ENCODE measurements around the gene DGKI. TPM values are rescaled to one million over a fixed set of nuclear protein-coding genes. Genes with fewer than 3 reads are reported as not detected.

The DGKI gene
- total and polyA plus RNA-seq, 4 donors: 0.03 to 1.5 (median 0.33) TPM

- no peak for TF ChIP-seq CTCF (IDR thresholded peaks at IDR 0.05; ENCODE audit: control extremely low read depth, extremely low read depth)
- Histone ChIP-seq H3K4me1 (ENCODE audit: control insufficient read depth in 5 of 5, insufficient read depth in 5 of 5, low read length in 5 of 5) (peaks cover 0 to 5% (median 0%) of the 10 kb centered on the region in 5 donors), H3K9ac (ENCODE audit: insufficient read depth in 1 of 2, low read length in 2 of 2) (no peak overlapping the region), H3K9me3 (ENCODE audit: control insufficient read depth in 4 of 4, insufficient read depth in 3 of 4, low read length in 3 of 4) (no peaks in the 10 kb centered on the region), H3K27ac (ENCODE audit: low read depth in 1 of 2, low read length in 1 of 2) (no peak overlapping the region), H3K36me3 (ENCODE audit: control insufficient read depth in 4 of 4, insufficient read depth in 4 of 4, low read length in 4 of 4) (peaks cover 0 to 20% (median 14%) of the 10 kb centered on the region in 4 donors), H3K27me3 (ENCODE audit: control insufficient read depth in 3 of 3, insufficient read depth in 3 of 3, low read length in 2 of 3) (no peaks in the 10 kb centered on the region), H3K4me3 (no peak overlapping the region)
- no peak for DNase-seq
- 76 to 79% methylated on average over 4 of the region's 4 CpGs for WGBS, 2 donors
- no peak for ATAC-seq (ENCODE audit: insufficient read depth, low FRiP score)
These were observed 44.4 kb upstream of the DGKI start for GRCh38 chr7:137891016-137891655.

- Histone ChIP-seq H3K36me3 (ENCODE audit: control insufficient read depth in 4 of 4, insufficient read depth in 4 of 4, low read length in 4 of 4) (peaks cover 3 to 17% (median 12%) of the 10 kb centered on the region in 4 donors), H3K27ac (ENCODE audit: low read depth in 1 of 2, low read length in 1 of 2) (no peak overlapping the region), H3K27me3 (ENCODE audit: control insufficient read depth in 3 of 3, insufficient read depth in 3 of 3, low read length in 2 of 3) (no peaks in the 10 kb centered on the region), H3K4me3 (no peak overlapping the region), H3K9ac (ENCODE audit: insufficient read depth in 1 of 2, low read length in 2 of 2) (no peak overlapping the region), H3K9me3 (ENCODE audit: control insufficient read depth in 4 of 4, insufficient read depth in 3 of 4, low read length in 3 of 4) (no peaks in the 10 kb centered on the region), H3K4me1 (ENCODE audit: control insufficient read depth in 5 of 5, insufficient read depth in 5 of 5, low read length in 5 of 5) (peaks cover 0 to 5% (median 0%) of the 10 kb centered on the region in 5 donors)
- no peak for ATAC-seq (ENCODE audit: insufficient read depth, low FRiP score)
- TF ChIP-seq CTCF (IDR thresholded peaks at IDR 0.05; ENCODE audit: control extremely low read depth, extremely low read depth): no peak
- DNase-seq: peak in 1 of 3 donors; percentile 50
- 56 to 70% methylated on average over 3 of the region's 3 CpGs for WGBS, 2 donors
These were observed 43.7 kb upstream of the DGKI start for GRCh38 chr7:137890449-137890921.

GRCh38 chr7:137888241-137888640, 41.5 kb upstream of the DGKI start:
- peaks cover 0 to 5% (median 0%) of the 10 kb centered on the region in 5 donors for H3K4me1 ChIP-seq (ENCODE audit: control insufficient read depth in 5 of 5, insufficient read depth in 5 of 5, low read length in 5 of 5)
- H3K4me3 ChIP-seq: no peak overlapping the region
- H3K27ac ChIP-seq (ENCODE audit: low read depth in 1 of 2, low read length in 1 of 2): no peak overlapping the region
- DNase-seq: no peak
- 73 to 85% methylated on average over 2 of the region's 2 CpGs for WGBS, 2 donors
- ATAC-seq (ENCODE audit: insufficient read depth, low FRiP score): no peak
- H3K36me3 ChIP-seq (ENCODE audit: control insufficient read depth in 4 of 4, insufficient read depth in 4 of 4, low read length in 4 of 4): peaks cover under 1 to 14% (median 10%) of the 10 kb centered on the region in 4 donors
- no peak overlapping the region for H3K9ac ChIP-seq (ENCODE audit: insufficient read depth in 1 of 2, low read length in 2 of 2)
- no peaks in the 10 kb centered on the region for H3K27me3 ChIP-seq (ENCODE audit: control insufficient read depth in 3 of 3, insufficient read depth in 3 of 3, low read length in 2 of 3)
- no peaks in the 10 kb centered on the region for H3K9me3 ChIP-seq (ENCODE audit: control insufficient read depth in 4 of 4, insufficient read depth in 3 of 4, low read length in 3 of 4)
- TF ChIP-seq CTCF (IDR thresholded peaks at IDR 0.05; ENCODE audit: control extremely low read depth, extremely low read depth): no peak

All from lung (tissue), 12 donors.